Measurements from ENCODE around the gene ADAM17.

DNA sequence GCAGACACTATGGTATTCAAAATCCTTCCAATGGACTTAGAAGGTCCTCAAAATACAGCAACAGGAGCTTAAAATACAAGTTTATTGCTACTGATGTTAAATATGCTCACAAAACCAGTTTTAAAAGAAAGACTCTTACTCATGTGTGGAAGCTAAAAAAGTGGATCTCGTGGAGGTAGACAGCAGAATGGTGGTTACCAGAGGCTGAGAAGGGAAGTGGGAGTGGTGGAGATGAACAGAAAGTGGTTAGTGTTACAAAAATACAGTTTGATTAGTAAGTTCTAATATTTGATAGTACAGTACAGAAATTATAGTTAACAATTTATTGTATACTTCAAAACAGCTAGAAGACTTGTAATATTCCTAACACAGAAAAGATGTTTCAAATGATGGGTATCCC, 12.1 kb downstream of the ADAM17 start:
- TF ChIP-seq POLR2A (IDR thresholded peaks at IDR 0.05) (no peak), POLR2AphosphoS5 (IDR thresholded peaks at IDR 0.05) (no peak)
- TF ChIP-seq, protein P1, sequence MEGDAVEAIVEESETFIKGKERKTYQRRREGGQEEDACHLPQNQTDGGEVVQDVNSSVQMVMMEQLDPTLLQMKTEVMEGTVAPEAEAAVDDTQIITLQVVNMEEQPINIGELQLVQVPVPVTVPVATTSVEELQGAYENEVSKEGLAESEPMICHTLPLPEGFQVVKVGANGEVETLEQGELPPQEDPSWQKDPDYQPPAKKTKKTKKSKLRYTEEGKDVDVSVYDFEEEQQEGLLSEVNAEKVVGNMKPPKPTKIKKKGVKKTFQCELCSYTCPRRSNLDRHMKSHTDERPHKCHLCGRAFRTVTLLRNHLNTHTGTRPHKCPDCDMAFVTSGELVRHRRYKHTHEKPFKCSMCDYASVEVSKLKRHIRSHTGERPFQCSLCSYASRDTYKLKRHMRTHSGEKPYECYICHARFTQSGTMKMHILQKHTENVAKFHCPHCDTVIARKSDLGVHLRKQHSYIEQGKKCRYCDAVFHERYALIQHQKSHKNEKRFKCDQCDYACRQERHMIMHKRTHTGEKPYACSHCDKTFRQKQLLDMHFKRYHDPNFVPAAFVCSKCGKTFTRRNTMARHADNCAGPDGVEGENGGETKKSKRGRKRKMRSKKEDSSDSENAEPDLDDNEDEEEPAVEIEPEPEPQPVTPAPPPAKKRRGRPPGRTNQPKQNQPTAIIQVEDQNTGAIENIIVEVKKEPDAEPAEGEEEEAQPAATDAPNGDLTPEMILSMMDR (IDR thresholded peaks at IDR 0.05) = no peak

Data from breast epithelium (tissue), 3 donors.